Measurements from ENCODE around the gene ANO6. TPM values are rescaled to one million over a fixed set of nuclear protein-coding genes. Genes with fewer than 3 reads are reported as not detected.

ANO6 gene
- total RNA-seq, 5 donors from 2014 or later (not counting 1 experiment from before 2014, with no cell fraction given) = 17.9 to 22.5 (median 20.3) TPM

GRCh38 chr12:45224311-45224710 is 8.4 kb downstream of the ANO6 start:
- no peaks in the 10 kb centered on the region for H3K27me3 ChIP-seq (replicated peaks in 1 of 2; ENCODE audit: control insufficient read depth in 2 of 2, extremely low read depth in 1 of 2, insufficient read depth in 2 of 2, low read length in 1 of 2)
- peaks cover 6% of the 10 kb centered on the region in 2 experiments for H3K4me1 ChIP-seq (ENCODE audit: control insufficient read depth in 1 of 2, extremely low read depth in 1 of 2, insufficient read depth in 2 of 2, low read length in 2 of 2)
- DNase-seq = no peak
- WGBS (ENCODE audit: insufficient coverage) = no CpG with 5 or more reads among the region's 1 CpG
- H3K9me3 ChIP-seq = no peaks in the 10 kb centered on the region
- no peak overlapping the region for H3K4me3 ChIP-seq (ENCODE audit: control insufficient read depth in 1 of 2, extremely low read depth in 1 of 2, low read length in 1 of 2)
- peaks cover 13% of the 10 kb centered on the region for H3K36me3 Mint-ChIP-seq
- no peak overlapping the region for H3K27ac Mint-ChIP-seq
- CTCF ChIA-PET = interaction anchor here in 1 of 2 donors (0.5 kb wide), 1 partner anchor 65 kb away, joined by 4 read pairs; no protein-coding TSS in a partner anchor
- no peak overlapping the region for H3K4me3 Mint-ChIP-seq
- no peaks in the 10 kb centered on the region for H3K9me3 Mint-ChIP-seq
- H3K4me1 Mint-ChIP-seq = peaks cover 43 to 55% (median 48%) of the 10 kb centered on the region in 3 donors
- no peaks in the 10 kb centered on the region for H3K36me3 ChIP-seq (ENCODE audit: control insufficient read depth in 2 of 2, extremely low read depth in 1 of 2, insufficient read depth in 1 of 2, low read length in 1 of 2)
- no peak for ATAC-seq (replicated peaks in 1 of 4)
- H3K27ac ChIP-seq (ENCODE audit: low read length) = no peak overlapping the region
- H3K27me3 Mint-ChIP-seq = no peaks in the 10 kb centered on the region
- POLR2A ChIA-PET = interaction anchor here in 1 of 2 donors (0.5 to 0.6 kb wide), 2 partner anchors 121 to 1419 kb away, joined by 3 to 6 read pairs; no protein-coding TSS in a partner anchor

GRCh38 chr12:45226021-45226420 is 10.1 kb downstream of the ANO6 start:
- Histone ChIP-seq H3K36me3 (ENCODE audit: control insufficient read depth in 2 of 2, extremely low read depth in 1 of 2, insufficient read depth in 1 of 2, low read length in 1 of 2) (no peaks in the 10 kb centered on the region), H3K27ac (ENCODE audit: low read length) (no peak overlapping the region), H3K27me3 (replicated peaks in 1 of 2; ENCODE audit: control insufficient read depth in 2 of 2, extremely low read depth in 1 of 2, insufficient read depth in 2 of 2, low read length in 1 of 2) (no peaks in the 10 kb centered on the region), H3K4me3 (ENCODE audit: control insufficient read depth in 1 of 2, extremely low read depth in 1 of 2, low read length in 1 of 2) (no peak overlapping the region), H3K9me3 (no peaks in the 10 kb centered on the region), H3K4me1 (ENCODE audit: control insufficient read depth in 1 of 2, extremely low read depth in 1 of 2, insufficient read depth in 2 of 2, low read length in 2 of 2) (no peaks in the 10 kb centered on the region)
- H3K4me3 Mint-ChIP-seq = no peak overlapping the region
- no peaks in the 10 kb centered on the region for H3K9me3 Mint-ChIP-seq
- ChIA-PET POLR2A (no interaction called here), CTCF (interaction anchor here in 1 of 2 donors (0.6 kb wide), 1 partner anchor 17 kb away, joined by 3 read pairs; no protein-coding TSS in a partner anchor)
- no peak for ATAC-seq (replicated peaks in 1 of 4)
- H3K4me1 Mint-ChIP-seq = peaks cover 30 to 41% (median 34%) of the 10 kb centered on the region in 3 donors
- H3K36me3 Mint-ChIP-seq = peaks cover 18% of the 10 kb centered on the region
- DNase-seq = no peak
- H3K27ac Mint-ChIP-seq = no peak overlapping the region
- no peaks in the 10 kb centered on the region for H3K27me3 Mint-ChIP-seq

- no peak for DNase-seq
- Mint-ChIP-seq H3K9me3 (no peaks in the 10 kb centered on the region), H3K4me1 (peaks cover 33 to 45% (median 35%) of the 10 kb centered on the region in 3 donors), H3K4me3 (no peak overlapping the region), H3K27ac (no peak overlapping the region), H3K36me3 (peaks cover 18% of the 10 kb centered on the region), H3K27me3 (no peaks in the 10 kb centered on the region)
- Histone ChIP-seq H3K36me3 (ENCODE audit: control insufficient read depth in 2 of 2, extremely low read depth in 1 of 2, insufficient read depth in 1 of 2, low read length in 1 of 2) (no peaks in the 10 kb centered on the region), H3K27ac (ENCODE audit: low read length) (no peak overlapping the region), H3K9me3 (no peaks in the 10 kb centered on the region), H3K27me3 (replicated peaks in 1 of 2; ENCODE audit: control insufficient read depth in 2 of 2, extremely low read depth in 1 of 2, insufficient read depth in 2 of 2, low read length in 1 of 2) (no peaks in the 10 kb centered on the region), H3K4me3 (ENCODE audit: control insufficient read depth in 1 of 2, extremely low read depth in 1 of 2, low read length in 1 of 2) (no peak overlapping the region), H3K4me1 (ENCODE audit: control insufficient read depth in 1 of 2, extremely low read depth in 1 of 2, insufficient read depth in 2 of 2, low read length in 2 of 2) (no peaks in the 10 kb centered on the region)
- ATAC-seq (replicated peaks in 1 of 4) = no peak
- CTCF ChIA-PET = interaction anchor here in 1 of 2 donors (1.0 kb wide), 1 partner anchor 12 kb away, joined by 3 read pairs; the partner anchor contains the start of gene ANO6
- 88% methylated on average over 2 of the region's 3 CpGs for WGBS (ENCODE audit: insufficient coverage)
- POLR2A ChIA-PET = no interaction called here
Observed at GRCh38 chr12:45227316-45228067, 11.6 kb downstream of the ANO6 start.

- Mint-ChIP-seq H3K4me3 (no peak overlapping the region), H3K4me1 (peaks cover 28 to 55% (median 46%) of the 10 kb centered on the region in 3 donors)
- CTCF ChIA-PET = no interaction called here
Observed at GRCh38 chr12:45231515-45232145, 15.7 kb downstream of the ANO6 start.

GRCh38 chr12:45232146-45232755 is 16.4 kb downstream of the ANO6 start:
- DNase-seq (no peak), ATAC-seq (replicated peaks in 1 of 4) (no peak)
- WGBS (ENCODE audit: insufficient coverage) = 89% methylated on average over 2 of the region's 3 CpGs
- ChIA-PET CTCF (no interaction called here), POLR2A (no interaction called here)
- Mint-ChIP-seq H3K4me3 (no peak overlapping the region), H3K27ac (no peak overlapping the region), H3K9me3 (peaks cover 0 to 4% (median 0%) of the 10 kb centered on the region in 3 donors), H3K27me3 (no peaks in the 10 kb centered on the region), H3K36me3 (peaks cover 27% of the 10 kb centered on the region), H3K4me1 (peaks cover 24 to 56% (median 48%) of the 10 kb centered on the region in 3 donors)
- Histone ChIP-seq H3K27me3 (replicated peaks in 1 of 2; ENCODE audit: control insufficient read depth in 2 of 2, extremely low read depth in 1 of 2, insufficient read depth in 2 of 2, low read length in 1 of 2) (no peaks in the 10 kb centered on the region), H3K4me3 (ENCODE audit: control insufficient read depth in 1 of 2, extremely low read depth in 1 of 2, low read length in 1 of 2) (no peak overlapping the region), H3K27ac (ENCODE audit: low read length) (no peak overlapping the region), H3K4me1 (ENCODE audit: control insufficient read depth in 1 of 2, extremely low read depth in 1 of 2, insufficient read depth in 2 of 2, low read length in 2 of 2) (no peaks in the 10 kb centered on the region), H3K9me3 (no peaks in the 10 kb centered on the region), H3K36me3 (ENCODE audit: control insufficient read depth in 2 of 2, extremely low read depth in 1 of 2, insufficient read depth in 1 of 2, low read length in 1 of 2) (no peaks in the 10 kb centered on the region)

More at GRCh38 chr12:45231515-45232145, 15.7 kb downstream of the ANO6 start:
- H3K4me1 ChIP-seq (ENCODE audit: control insufficient read depth in 1 of 2, extremely low read depth in 1 of 2, insufficient read depth in 2 of 2, low read length in 2 of 2) = no peaks in the 10 kb centered on the region
- no peaks in the 10 kb centered on the region for H3K27me3 ChIP-seq (replicated peaks in 1 of 2; ENCODE audit: control insufficient read depth in 2 of 2, extremely low read depth in 1 of 2, insufficient read depth in 2 of 2, low read length in 1 of 2)
- Mint-ChIP-seq H3K27me3 (no peaks in the 10 kb centered on the region), H3K27ac (no peak overlapping the region), H3K36me3 (peaks cover 21% of the 10 kb centered on the region), H3K9me3 (no peaks in the 10 kb centered on the region)
- ATAC-seq (replicated peaks in 1 of 4) (no peak), DNase-seq (no peak)
- H3K4me3 ChIP-seq (ENCODE audit: control insufficient read depth in 1 of 2, extremely low read depth in 1 of 2, low read length in 1 of 2) = no peak overlapping the region
- POLR2A ChIA-PET = no interaction called here
- no peaks in the 10 kb centered on the region for H3K9me3 ChIP-seq
- no peak overlapping the region for H3K27ac ChIP-seq (ENCODE audit: low read length)
- no peaks in the 10 kb centered on the region for H3K36me3 ChIP-seq (ENCODE audit: control insufficient read depth in 2 of 2, extremely low read depth in 1 of 2, insufficient read depth in 1 of 2, low read length in 1 of 2)
- WGBS (ENCODE audit: insufficient coverage) = 100% methylated on average over 1 of the region's 3 CpGs

- H3K4me3 ChIP-seq (ENCODE audit: control insufficient read depth in 1 of 2, extremely low read depth in 1 of 2, low read length in 1 of 2) = no peak overlapping the region
- ChIA-PET POLR2A (no interaction called here), CTCF (interaction anchor here in 1 of 2 donors (0.5 kb wide), 1 partner anchor 46 kb away, joined by 7 read pairs; no protein-coding TSS in a partner anchor)
- no peak overlapping the region for H3K27ac Mint-ChIP-seq
- H3K4me1 Mint-ChIP-seq = peaks cover 24 to 53% (median 45%) of the 10 kb centered on the region in 3 donors
- DNase-seq = no peak
- H3K36me3 ChIP-seq (ENCODE audit: control insufficient read depth in 2 of 2, extremely low read depth in 1 of 2, insufficient read depth in 1 of 2, low read length in 1 of 2) = no peaks in the 10 kb centered on the region
- no CpG with 5 or more reads among the region's 6 CpGs for WGBS (ENCODE audit: insufficient coverage)
- no peaks in the 10 kb centered on the region for H3K9me3 ChIP-seq
- no peaks in the 10 kb centered on the region for H3K4me1 ChIP-seq (ENCODE audit: control insufficient read depth in 1 of 2, extremely low read depth in 1 of 2, insufficient read depth in 2 of 2, low read length in 2 of 2)
- H3K4me3 Mint-ChIP-seq = no peak overlapping the region
- H3K36me3 Mint-ChIP-seq = peaks cover 23% of the 10 kb centered on the region
- no peaks in the 10 kb centered on the region for H3K27me3 Mint-ChIP-seq
- no peaks in the 10 kb centered on the region for H3K27me3 ChIP-seq (replicated peaks in 1 of 2; ENCODE audit: control insufficient read depth in 2 of 2, extremely low read depth in 1 of 2, insufficient read depth in 2 of 2, low read length in 1 of 2)
- peaks cover 0 to 4% (median 0%) of the 10 kb centered on the region in 3 donors for H3K9me3 Mint-ChIP-seq
- H3K27ac ChIP-seq (ENCODE audit: low read length) = no peak overlapping the region
- ATAC-seq (replicated peaks in 1 of 4) = no peak
Observed at GRCh38 chr12:45232756-45233372, 17.0 kb downstream of the ANO6 start.
